GM19324 (cell line): ENCODE results near the gene TSKU.

Source experiments
- ATAC-seq: cut with Tn5 transposase; IDR thresholded peaks from one replicate; pipeline ENCODE4 v1.9.1; 2021; ENCODE audit warnings: mild to moderate bottlenecking, moderate library complexity; ENCODE audit not compliant: unreplicated experiment, low FRiP score

Gene TSKU

GRCh38 chr11:76769645-76770586 lies 13.2 kb upstream of the TSKU start:
- ATAC-seq, result no peak

GRCh38 chr11:76770642-76771445 lies 12.3 kb upstream of the TSKU start:
- ATAC-seq, result no peak

- no peak for ATAC-seq
These were observed 11.6 kb upstream of the TSKU start for GRCh38 chr11:76771446-76772099.

- no peak for ATAC-seq
These were observed 10.9 kb upstream of the TSKU start for GRCh38 chr11:76772100-76772782.

GRCh38 chr11:76772783-76773106 lies 10.4 kb upstream of the TSKU start:
- ATAC-seq, result no peak

GRCh38 chr11:76773921-76774361 lies 9.2 kb upstream of the TSKU start:
- no peak for ATAC-seq

GRCh38 chr11:76776472-76776871 lies 6.7 kb upstream of the TSKU start:
- no peak for ATAC-seq

- ATAC-seq, result no peak
These were observed 5.9 kb upstream of the TSKU start for GRCh38 chr11:76777305-76777704.

- ATAC-seq, result no peak
These were observed 5.3 kb upstream of the TSKU start for GRCh38 chr11:76777876-76778275.

GRCh38 chr11:76778874-76779273 lies 4.3 kb upstream of the TSKU start:
- ATAC-seq, result no peak

GRCh38 chr11:76781046-76781801 lies 1.9 kb upstream of the TSKU start:
- ATAC-seq, result no peak

GRCh38 chr11:76781807-76782530 lies 1.2 kb upstream of the TSKU start:
- ATAC-seq, result no peak

- no peak for ATAC-seq
These were observed 444 bp upstream of the TSKU start for GRCh38 chr11:76782531-76783293.

- no peak for ATAC-seq
These were observed 999 bp downstream of the TSKU start for GRCh38 chr11:76783896-76784813.

GRCh38 chr11:76785513-76785912 lies 2.4 kb downstream of the TSKU start:
- no peak for ATAC-seq

GRCh38 chr11:76786016-76786415 lies 2.9 kb downstream of the TSKU start:
- ATAC-seq, result no peak

GRCh38 chr11:76786441-76787014 lies 3.4 kb downstream of the TSKU start:
- no peak for ATAC-seq
